SK-N-SH (cell line): Measurements from ENCODE around the gene FRY. TPM values are rescaled to one million over a fixed set of nuclear protein-coding genes. Genes with fewer than 3 reads are reported as not detected.

Experiments
- CTCF ChIA-PET: fragments of 300-600, 350-600 bp; formaldehyde crosslinking; extraction: SDS; loops from one replicate; lab custom pipeline; 2021; lab: Yijun Ruan, JAX
- POLR2A ChIA-PET: fragments of 350-600 bp; sonication (Branson Sonifier 250); formaldehyde crosslinking; extraction: SDS; loops from one replicate; lab custom pipeline; 2020; ENCODE audit warnings: antibody characterized with exemption, inconsistent platforms; lab: Yijun Ruan, JAX
- DNase-seq: peaks from one replicate; pipeline ENCODE4 v3.0.0; 2012
- H2AFZ ChIP-seq: fragments of 200-600 bp; sonication (generic); 2 replicates; pipeline ENCODE4 v1.8.1; 2016; ENCODE audit warnings: antibody characterized with exemption, mild to moderate bottlenecking, low read depth
- H3F3A ChIP-seq: fragments of 200-600 bp; sonication (generic); replicated peaks from 2 replicates; pipeline ENCODE3; 2016; ENCODE audit warnings: antibody characterized with exemption, mild to moderate bottlenecking; ENCODE audit not compliant: insufficient read depth
- H3K27ac ChIP-seq, 2 experiments: fragments of 200-500 bp in 1 of 2; fragments of 200-600 bp in 1 of 2; sonication (Bioruptor generic) in 1 of 2; sonication (generic), shearing (Covaris generic) in 1 of 2; 2 replicates each; pipeline versions ENCODE4 v1.5.1 to v1.6.1; 2014 to 2016; ENCODE audit warnings: low read depth in 2 of 2, inconsistent platforms in 1 of 2, low read length in 1 of 2, mild to moderate bottlenecking in 1 of 2, mixed read lengths in 1 of 2
- H3K27me3 ChIP-seq: fragments of 200-600 bp; sonication (generic), shearing (Covaris generic); 2 replicates; pipeline ENCODE4 v1.6.1; 2016; ENCODE audit warnings: mixed run types; ENCODE audit not compliant: insufficient read depth
- H3K36me3 ChIP-seq, 2 experiments: fragments of 200-500 bp in 1 of 2; fragments of 200-600 bp in 1 of 2; sonication (Bioruptor generic) in 1 of 2; sonication (generic) in 1 of 2; replicated peaks in 1 of 2; 2 replicates each; pipeline versions ENCODE3 to v1.5.1; 2014 to 2016; ENCODE audit warnings: low read length in 1 of 2, mild to moderate bottlenecking in 1 of 2; ENCODE audit not compliant: insufficient read depth in 2 of 2, control insufficient read depth in 1 of 2
- H3K4me1 ChIP-seq, 2 experiments: fragments of 200-500 bp in 1 of 2; fragments of 200-600 bp in 1 of 2; sonication (Bioruptor generic) in 1 of 2; sonication (generic), shearing (Covaris generic) in 1 of 2; 2 replicates each; pipeline versions ENCODE4 v1.5.1 to v1.6.1; 2014 to 2016; ENCODE audit warnings: low read depth in 1 of 2, low read length in 1 of 2, mixed run types in 1 of 2; ENCODE audit not compliant: insufficient read depth in 2 of 2, control insufficient read depth in 1 of 2
- H3K4me2 ChIP-seq: fragments of 200-600 bp; sonication (generic), shearing (Covaris generic); 2 replicates; pipeline ENCODE4 v1.6.1; 2017; ENCODE audit warnings: mixed run types
- H3K4me3 ChIP-seq, 2 experiments: fragments of 200-500 bp in 1 of 2; fragments of 200-600 bp in 1 of 2; sonication (Bioruptor generic) in 1 of 2; sonication (generic), shearing (Covaris generic) in 1 of 2; 2 replicates each; pipeline versions ENCODE4 v1.5.1 to v1.8.1; 2014 to 2016; ENCODE audit warnings: low read depth in 2 of 2, inconsistent platforms in 1 of 2, low read length in 1 of 2, mild to moderate bottlenecking in 1 of 2, mixed read lengths in 1 of 2, moderate library complexity in 1 of 2
- H3K79me2 ChIP-seq: fragments of 200-600 bp; sonication (generic); 2 replicates; pipeline ENCODE4 v1.8.1; 2017; ENCODE audit warnings: mild to moderate bottlenecking; ENCODE audit not compliant: insufficient read depth
- H3K9ac ChIP-seq: fragments of 200-600 bp; sonication (generic); 2 replicates; pipeline ENCODE4 v1.6.1; 2017; ENCODE audit warnings: mixed run types
- H3K9me2 ChIP-seq: fragments of 200-600 bp; sonication (generic); 2 replicates; pipeline ENCODE4 v1.6.1; 2017; ENCODE audit warnings: mixed run types
- H3K9me3 ChIP-seq: fragments of 200-600 bp; sonication (generic); 2 replicates; pipeline ENCODE4 v1.6.1; 2017; ENCODE audit warnings: mixed run types, mild to moderate bottlenecking, moderate library complexity
- H4K20me1 ChIP-seq: fragments of 200-600 bp; sonication (generic); 2 replicates; pipeline ENCODE4 v1.6.1; 2017; ENCODE audit warnings: mild to moderate bottlenecking, mixed run types; ENCODE audit not compliant: insufficient read depth
- CTCF ChIP-seq: fragments of 200-600 bp; sonication (generic); IDR thresholded peaks from 2 replicates; pipeline ENCODE4 v1.6.1; 2017; ENCODE audit warnings: antibody characterized with exemption, mild to moderate bottlenecking, moderate library complexity
- EP300 ChIP-seq, 2 experiments: IDR thresholded peaks; 2 replicates each; pipeline versions ENCODE4 v1.4.0 to v1.6.1; 2012; ENCODE audit warnings: borderline replicate concordance in 1 of 2, low read depth in 1 of 2, low read length in 1 of 2
- FOSL2 ChIP-seq: IDR thresholded peaks from 2 replicates; pipeline ENCODE4 v1.4.0; 2012; ENCODE audit warnings: low read depth, mild to moderate bottlenecking, moderate library complexity, borderline replicate concordance
- FOXJ3 ChIP-seq: sonication (generic); formaldehyde crosslinking; IDR thresholded peaks from 2 replicates; pipeline ENCODE4 v1.5.1; 2020; ENCODE audit warnings: mild to moderate bottlenecking, missing genetic modification reagents
- FOXM1 ChIP-seq: IDR thresholded peaks from 2 replicates; pipeline ENCODE4 v1.4.0; 2012; ENCODE audit warnings: low read depth, mild to moderate bottlenecking
- GABPA ChIP-seq: IDR thresholded peaks from 2 replicates; pipeline ENCODE4 v1.4.0; 2012; ENCODE audit warnings: low read depth, mild to moderate bottlenecking
- GATA2 ChIP-seq: sonication (generic); formaldehyde crosslinking; IDR thresholded peaks from 2 replicates; pipeline ENCODE4 v1.5.0; 2020; ENCODE audit warnings: mild to moderate bottlenecking, missing genetic modification reagents
- IRF3 ChIP-seq: fragments of 150-350 bp; IDR thresholded peaks from 2 replicates; pipeline ENCODE4 v1.6.1; 2016; ENCODE audit warnings: mild to moderate bottlenecking, low read depth, low read length
- MEF2A ChIP-seq: IDR thresholded peaks from 2 replicates; pipeline ENCODE4 v1.4.0; 2012; ENCODE audit warnings: low read depth, borderline replicate concordance
- MXI1 ChIP-seq: IDR thresholded peaks from 2 replicates; pipeline ENCODE4 v1.6.1; 2012; ENCODE audit warnings: mild to moderate bottlenecking, low read depth, low read length, improper control_type of control experiment
- NRF1 ChIP-seq: IDR thresholded peaks from 2 replicates; pipeline ENCODE4 v1.6.1; 2012; ENCODE audit warnings: low read depth, mild to moderate bottlenecking, low read length
- POLR2AphosphoS5 ChIP-seq: IDR thresholded peaks from 2 replicates; pipeline ENCODE4 v1.6.1; 2012; ENCODE audit warnings: low read depth, low read length
- RFX5 ChIP-seq: IDR thresholded peaks from 2 replicates; pipeline ENCODE4 v1.6.1; 2012; ENCODE audit warnings: mild to moderate bottlenecking, improper control_type of control experiment, low read length
- RXRA ChIP-seq: IDR thresholded peaks from 2 replicates; pipeline ENCODE4 v1.4.0; 2012; ENCODE audit warnings: low read depth, mild to moderate bottlenecking, borderline replicate concordance
- SMC3 ChIP-seq: IDR thresholded peaks from 2 replicates; pipeline ENCODE4 v1.6.1; 2012; ENCODE audit warnings: low read depth, low read length, improper control_type of control experiment
- TAF1 ChIP-seq: IDR thresholded peaks from 2 replicates; pipeline ENCODE4 v1.6.1; 2012; ENCODE audit warnings: low read depth, mild to moderate bottlenecking, low read length, moderate library complexity, borderline replicate concordance
- TCF12 ChIP-seq: IDR thresholded peaks from 2 replicates; pipeline ENCODE4 v1.4.0; 2012
- TEAD4 ChIP-seq: IDR thresholded peaks from 2 replicates; pipeline ENCODE4 v1.4.0; 2012; ENCODE audit warnings: mild to moderate bottlenecking, borderline replicate concordance; ENCODE audit not compliant: insufficient read depth
- USF1 ChIP-seq: IDR thresholded peaks from 2 replicates; pipeline ENCODE4 v1.4.0; 2012; ENCODE audit warnings: low read depth, borderline replicate concordance
- WGBS: methylation state at CpG from one replicate; pipeline ENCODE4 v1.1.6; 2017; ENCODE audit warnings: low lambda C conversion rate; 5-methylcytosine and 5-hydroxymethylcytosine counted together
- polyA plus RNA-seq, 3 experiments: library from polyadenylated mRNA; depleted of rRNA; stranded (reverse); fragments of >200 nt; gene quantifications; 2 replicates each; pipeline ENCODE4 v1.2.3, GENCODE V29; 2012

The FRY gene
- polyA plus RNA-seq, 1 of the 3 experiments (the other 2 are of a cell fraction): 1.4 TPM

DNA sequence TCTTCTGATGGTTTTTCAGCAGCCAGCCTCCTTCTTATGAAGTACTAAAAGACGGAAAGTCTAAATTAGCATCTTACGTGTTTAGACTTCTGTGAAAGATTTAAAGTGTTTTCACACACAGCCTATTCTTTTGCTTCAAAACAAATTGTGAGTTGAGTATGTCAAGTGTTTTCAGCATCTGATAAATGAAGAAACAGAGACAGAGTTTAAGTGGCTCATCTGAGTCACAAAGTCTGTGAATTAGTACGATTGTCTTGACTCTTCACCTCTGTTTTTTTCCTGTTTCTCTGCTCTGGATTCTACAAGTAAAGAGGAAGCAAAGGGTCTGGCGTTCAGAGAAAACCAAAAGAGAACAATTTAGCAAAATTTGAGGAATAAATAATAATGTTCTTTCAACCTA is 116.4 kb downstream of the FRY start:
- POLR2A ChIA-PET: no interaction called here
- H3F3A ChIP-seq: peaks cover 8% of the 10 kb centered on the region
- CTCF ChIA-PET: no interaction called here
- no peak for DNase-seq
- H3K9ac ChIP-seq: no peak overlapping the region
- H3K4me1 ChIP-seq: peaks cover 3 to 17% of the 10 kb centered on the region in 2 experiments; a peak in 3 of 4 replicates
- no peak overlapping the region for H3K27ac ChIP-seq
- H3K4me2 ChIP-seq: no peak overlapping the region
- no peak overlapping the region for H2AFZ ChIP-seq
- TF ChIP-seq SMC3 (no peak), RFX5 (no peak), CTCF (no peak)
- TF ChIP-seq, all 33 proteins: peak for 0
- Histone ChIP-seq H3K79me2 (no peaks in the 10 kb centered on the region), H4K20me1 (no peaks in the 10 kb centered on the region), H3K36me3 (peaks cover 0 to 3% of the 10 kb centered on the region in 2 experiments), H3K9me2 (no peaks in the 10 kb centered on the region), H3K9me3 (no peaks in the 10 kb centered on the region), H3K4me3 (no peak overlapping the region), H3K27me3 (no peaks in the 10 kb centered on the region)
- WGBS: 81% methylated on average over 4 of the region's 4 CpGs

DNA sequence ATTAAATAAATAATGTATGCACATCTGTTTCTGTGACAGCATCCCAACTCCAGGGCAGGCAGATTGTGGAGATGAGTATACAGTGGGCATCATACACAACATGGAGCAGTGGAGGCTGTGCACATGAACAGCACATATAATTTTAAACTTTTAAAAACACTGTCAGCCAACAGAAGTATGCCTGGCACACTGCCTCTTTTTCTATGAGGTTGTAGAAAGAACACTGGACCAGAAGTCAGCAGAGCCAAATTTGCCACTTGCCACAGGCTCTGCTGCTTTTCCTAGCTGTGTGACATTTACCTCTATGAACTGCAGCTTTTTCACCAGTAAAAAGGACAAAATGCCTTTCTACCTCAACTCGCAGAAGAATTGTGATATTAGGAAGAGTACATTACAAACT is 118.7 kb downstream of the FRY start:
- ChIA-PET CTCF (no interaction called here), POLR2A (no interaction called here)

More for the DNA sequence above, 118.7 kb downstream of the FRY start:
- peaks cover 7 to 13% of the 10 kb centered on the region in 2 experiments; a peak in 3 of 4 replicates for H3K4me1 ChIP-seq
- peaks cover 0 to 3% of the 10 kb centered on the region in 2 experiments for H3K36me3 ChIP-seq
- no peaks in the 10 kb centered on the region for H4K20me1 ChIP-seq
- H3K27ac ChIP-seq: peak overlapping the region in 1 of 2 experiments; percentile 39; a peak in 1 of 4 replicates
- peaks cover 18% of the 10 kb centered on the region for H3F3A ChIP-seq
- H3K79me2 ChIP-seq: no peaks in the 10 kb centered on the region
- no peaks in the 10 kb centered on the region for H3K27me3 ChIP-seq
- DNase-seq: no peak
- TF ChIP-seq TAF1: no peak
- TF ChIP-seq NRF1: no peak
- TF ChIP-seq RXRA: no peak
- TF ChIP-seq FOXM1: no peak
- TF ChIP-seq EP300 (IDR thresholded peaks at IDR 0.05; ENCODE audit: borderline replicate concordance in 1 of 2, low read depth in 1 of 2, low read length in 1 of 2): no peak
- TF ChIP-seq TCF12: no peak
- TF ChIP-seq MXI1: no peak
- no peak for TF ChIP-seq MEF2A
- TF ChIP-seq TEAD4: no peak
- no peak for TF ChIP-seq FOSL2
- no peak for TF ChIP-seq GABPA
- no peak for TF ChIP-seq GATA2 (CRISPR knock-in tag)
- no peak for TF ChIP-seq POLR2AphosphoS5
- TF ChIP-seq FOXJ3 (CRISPR knock-in tag): no peak
- TF ChIP-seq USF1: no peak
- no peak for TF ChIP-seq IRF3
- 90% methylated on average over 1 of the region's 1 CpG for WGBS
- H3K4me3 ChIP-seq: no peak overlapping the region
- H3K4me2 ChIP-seq: no peak overlapping the region
- H3K9me2 ChIP-seq: no peaks in the 10 kb centered on the region
- H3K9ac ChIP-seq: no peak overlapping the region
- H3K9me3 ChIP-seq: no peaks in the 10 kb centered on the region
- H2AFZ ChIP-seq: no peak overlapping the region
